Liver (tissue), 9 donors: ENCODE results near the gene ZNF341. TPM values are rescaled to one million over a fixed set of nuclear protein-coding genes. Genes with fewer than 3 reads are reported as not detected.

Experiments
- DNase-seq: peaks from one replicate; pipeline ENCODE4 v3.0.0-alpha.2; 2017; ENCODE audit warnings: low spot score
- H3K27ac ChIP-seq, 2 donors: one replicate each; pipeline ENCODE4 v1.7.0; 2013; ENCODE audit warnings: inconsistent platforms in 2 of 2, low read length in 2 of 2, control low read depth in 1 of 2, low read depth in 1 of 2, mild to moderate bottlenecking in 1 of 2
- H3K27me3 ChIP-seq, 4 donors: one replicate each; pipeline versions ENCODE4 v1.6.1 to v1.7.0; 2013; ENCODE audit warnings: low read length in 3 of 4, inconsistent platforms in 1 of 4, mild to moderate bottlenecking in 1 of 4, moderate library complexity in 1 of 4; ENCODE audit not compliant: control insufficient read depth in 4 of 4, insufficient read depth in 4 of 4
- H3K36me3 ChIP-seq, 4 donors: one replicate each; pipeline versions ENCODE4 v1.6.1 to v1.7.0; 2013; ENCODE audit warnings: low read length in 3 of 4, mild to moderate bottlenecking in 3 of 4, low read depth in 1 of 4, moderate library complexity in 1 of 4; ENCODE audit not compliant: control insufficient read depth in 4 of 4, insufficient read depth in 3 of 4
- H3K4me1 ChIP-seq, 4 donors: one replicate each; pipeline versions ENCODE4 v1.6.1 to v1.7.0; 2013; ENCODE audit warnings: low read length in 3 of 4, mild to moderate bottlenecking in 3 of 4, moderate library complexity in 1 of 4; ENCODE audit not compliant: control insufficient read depth in 4 of 4, insufficient read depth in 4 of 4
- H3K4me3 ChIP-seq, 3 donors: one replicate each; pipeline versions ENCODE4 v1.6.1 to v1.7.0; 2013; ENCODE audit warnings: low read length in 3 of 3, control low read depth in 1 of 3, low read depth in 1 of 3, mild to moderate bottlenecking in 1 of 3
- H3K9ac ChIP-seq, 2 donors: one replicate each; pipeline ENCODE4 v1.7.0; 2013; ENCODE audit warnings: low read length in 2 of 2, mild to moderate bottlenecking in 2 of 2, moderate library complexity in 2 of 2, control low read depth in 1 of 2, low read depth in 1 of 2
- H3K9me3 ChIP-seq, 4 donors: one replicate each; pipeline versions ENCODE4 v1.6.1 to v1.7.0; 2013; ENCODE audit warnings: low read length in 3 of 4; ENCODE audit not compliant: control insufficient read depth in 4 of 4
- EGR1 ChIP-seq, 2 donors: IDR thresholded peaks; 2 replicates each; pipeline ENCODE4 v1.6.1; 2016 to 2018; ENCODE audit warnings: antibody characterized with exemption in 2 of 2, low read depth in 2 of 2
- FOXA1 ChIP-seq: IDR thresholded peaks from 2 replicates; pipeline ENCODE4 v1.6.1; 2016; ENCODE audit warnings: antibody characterized with exemption
- FOXA2 ChIP-seq: IDR thresholded peaks from 2 replicates; pipeline ENCODE4 v1.6.1; 2016; ENCODE audit warnings: antibody characterized with exemption
- HNF4A ChIP-seq, 2 donors: conservative IDR thresholded peaks; 2 replicates each; pipeline ENCODE4 v1.6.1; 2016; ENCODE audit warnings: antibody characterized with exemption in 2 of 2, mild to moderate bottlenecking in 2 of 2
- HNF4G ChIP-seq: IDR thresholded peaks from 2 replicates; pipeline ENCODE4 v1.6.1; 2016; ENCODE audit warnings: antibody characterized with exemption
- JUND ChIP-seq, 2 donors: IDR thresholded peaks; 2 replicates each; pipeline ENCODE4 v1.6.1; 2016; ENCODE audit warnings: antibody characterized with exemption in 2 of 2
- NR2F2 ChIP-seq: IDR thresholded peaks from 2 replicates; pipeline ENCODE4 v1.6.1; 2016; ENCODE audit warnings: antibody characterized with exemption
- RAD21 ChIP-seq, 2 donors: IDR thresholded peaks; 2 replicates each; pipeline ENCODE4 v1.6.1; 2016; ENCODE audit warnings: antibody characterized with exemption in 2 of 2, mild to moderate bottlenecking in 2 of 2
- SP1 ChIP-seq: IDR thresholded peaks from 2 replicates; pipeline ENCODE4 v1.6.1; 2018; ENCODE audit warnings: antibody characterized with exemption, mild to moderate bottlenecking
- TAF1 ChIP-seq: conservative IDR thresholded peaks from 2 replicates; pipeline ENCODE4 v1.6.1; 2016; ENCODE audit warnings: antibody characterized with exemption, mild to moderate bottlenecking
- WGBS: extraction: QIAGEN DNeasy Blood & Tissue Kit; methylation state at CpG from one replicate; pipeline ENCODE4 v1.1.7; 2013; 5-methylcytosine and 5-hydroxymethylcytosine counted together
- polyA plus RNA-seq, 2 donors: library from polyadenylated mRNA; stranded (reverse) in 1 of 2; unstranded in 1 of 2; fragments of 200-250 nt in 1 of 2; fragments of >200 nt in 1 of 2; fragmentation: Nextera tagmentation in 1 of 2; extraction: Ambion mirVana in 1 of 2; gene quantifications; one replicate each; pipeline versions ENCODE4 v1.2.1 to v1.2.3, GENCODE V29; 2013 to 2015
- total RNA-seq, 2 donors: library from RNA; depleted of rRNA; stranded (reverse); fragments of >200 nt; gene quantifications; one replicate each; pipeline ENCODE4 v1.2.3, GENCODE V29; 2014
- TF ChIP-seq, protein P1 (sequence below): IDR thresholded peaks from 2 replicates; pipeline ENCODE4 v1.6.1; 2016; ENCODE audit warnings: antibody characterized with exemption
- TF ChIP-seq, protein P2 (sequence below): IDR thresholded peaks from 2 replicates; pipeline ENCODE4 v1.6.1; 2016; ENCODE audit warnings: antibody characterized with exemption
- TF ChIP-seq, protein P3 (sequence below): IDR thresholded peaks from 2 replicates; pipeline ENCODE4 v1.6.1; 2016; ENCODE audit warnings: antibody characterized with exemption
- TF ChIP-seq, protein P4 (sequence below): fragments of 150-350 bp; IDR thresholded peaks from 2 replicates; pipeline ENCODE4 v1.5.1; 2017; ENCODE audit warnings: improper control_type of control experiment, low read depth, low read length; ENCODE audit not compliant: missing input control
- donor health status: healthy.
- donor health status: healthy.
- donor health status: healthy.
- donor health status: healthy.
- donor health status: healthy.

Gene ZNF341
- total and polyA plus RNA-seq, 4 donors = 0.69 to 1.1 (median 0.82) TPM

DNA sequence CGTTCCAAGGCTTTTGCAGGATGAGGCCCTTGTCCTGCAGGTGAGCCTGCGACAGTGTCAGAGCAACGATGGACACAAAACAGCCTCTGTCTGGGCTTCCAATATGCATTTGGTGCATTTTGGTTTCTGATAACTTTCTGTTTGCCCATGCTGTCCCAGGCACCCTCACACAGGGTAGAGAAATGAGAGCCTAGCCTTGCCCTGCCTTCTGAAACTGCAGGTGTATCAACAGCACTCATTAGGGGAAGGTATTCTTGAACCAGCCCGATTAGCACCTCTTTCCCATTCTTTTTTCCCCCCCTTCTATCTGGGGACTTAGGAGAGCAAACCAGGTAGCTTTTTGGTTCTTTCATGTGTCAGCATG is 109.6 kb downstream of the ZNF341 start:
- WGBS = 78% methylated on average over 4 of the region's 4 CpGs
- Histone ChIP-seq H3K9ac (no peak overlapping the region), H3K27ac (no peak overlapping the region), H3K27me3 (no peaks in the 10 kb centered on the region), H3K4me3 (no peak overlapping the region), H3K36me3 (no peaks in the 10 kb centered on the region), H3K4me1 (peaks cover 23 to 77% (median 58%) of the 10 kb centered on the region in 4 donors), H3K9me3 (no peaks in the 10 kb centered on the region)
- no peak for DNase-seq
- TF ChIP-seq HNF4G (no peak), FOXA1 (no peak), RAD21 (IDR thresholded peaks at IDR 0.05) (no peak), EGR1 (IDR thresholded peaks at IDR 0.05; ENCODE audit: low read depth in 2 of 2) (no peak), SP1 (no peak), NR2F2 (no peak), FOXA2 (no peak), HNF4A (conservative IDR thresholded peaks at IDR 0.05) (no peak), TAF1 (no peak), JUND (IDR thresholded peaks at IDR 0.05) (no peak)
- TF ChIP-seq, protein P1, sequence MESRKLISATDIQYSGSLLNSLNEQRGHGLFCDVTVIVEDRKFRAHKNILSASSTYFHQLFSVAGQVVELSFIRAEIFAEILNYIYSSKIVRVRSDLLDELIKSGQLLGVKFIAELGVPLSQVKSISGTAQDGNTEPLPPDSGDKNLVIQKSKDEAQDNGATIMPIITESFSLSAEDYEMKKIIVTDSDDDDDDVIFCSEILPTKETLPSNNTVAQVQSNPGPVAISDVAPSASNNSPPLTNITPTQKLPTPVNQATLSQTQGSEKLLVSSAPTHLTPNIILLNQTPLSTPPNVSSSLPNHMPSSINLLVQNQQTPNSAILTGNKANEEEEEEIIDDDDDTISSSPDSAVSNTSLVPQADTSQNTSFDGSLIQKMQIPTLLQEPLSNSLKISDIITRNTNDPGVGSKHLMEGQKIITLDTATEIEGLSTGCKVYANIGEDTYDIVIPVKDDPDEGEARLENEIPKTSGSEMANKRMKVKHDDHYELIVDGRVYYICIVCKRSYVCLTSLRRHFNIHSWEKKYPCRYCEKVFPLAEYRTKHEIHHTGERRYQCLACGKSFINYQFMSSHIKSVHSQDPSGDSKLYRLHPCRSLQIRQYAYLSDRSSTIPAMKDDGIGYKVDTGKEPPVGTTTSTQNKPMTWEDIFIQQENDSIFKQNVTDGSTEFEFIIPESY = no peak
- TF ChIP-seq, protein P2, sequence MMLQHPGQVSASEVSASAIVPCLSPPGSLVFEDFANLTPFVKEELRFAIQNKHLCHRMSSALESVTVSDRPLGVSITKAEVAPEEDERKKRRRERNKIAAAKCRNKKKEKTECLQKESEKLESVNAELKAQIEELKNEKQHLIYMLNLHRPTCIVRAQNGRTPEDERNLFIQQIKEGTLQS = no peak
- TF ChIP-seq, protein P3, sequence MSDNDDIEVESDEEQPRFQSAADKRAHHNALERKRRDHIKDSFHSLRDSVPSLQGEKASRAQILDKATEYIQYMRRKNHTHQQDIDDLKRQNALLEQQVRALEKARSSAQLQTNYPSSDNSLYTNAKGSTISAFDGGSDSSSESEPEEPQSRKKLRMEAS = no peak
- TF ChIP-seq, protein P4, sequence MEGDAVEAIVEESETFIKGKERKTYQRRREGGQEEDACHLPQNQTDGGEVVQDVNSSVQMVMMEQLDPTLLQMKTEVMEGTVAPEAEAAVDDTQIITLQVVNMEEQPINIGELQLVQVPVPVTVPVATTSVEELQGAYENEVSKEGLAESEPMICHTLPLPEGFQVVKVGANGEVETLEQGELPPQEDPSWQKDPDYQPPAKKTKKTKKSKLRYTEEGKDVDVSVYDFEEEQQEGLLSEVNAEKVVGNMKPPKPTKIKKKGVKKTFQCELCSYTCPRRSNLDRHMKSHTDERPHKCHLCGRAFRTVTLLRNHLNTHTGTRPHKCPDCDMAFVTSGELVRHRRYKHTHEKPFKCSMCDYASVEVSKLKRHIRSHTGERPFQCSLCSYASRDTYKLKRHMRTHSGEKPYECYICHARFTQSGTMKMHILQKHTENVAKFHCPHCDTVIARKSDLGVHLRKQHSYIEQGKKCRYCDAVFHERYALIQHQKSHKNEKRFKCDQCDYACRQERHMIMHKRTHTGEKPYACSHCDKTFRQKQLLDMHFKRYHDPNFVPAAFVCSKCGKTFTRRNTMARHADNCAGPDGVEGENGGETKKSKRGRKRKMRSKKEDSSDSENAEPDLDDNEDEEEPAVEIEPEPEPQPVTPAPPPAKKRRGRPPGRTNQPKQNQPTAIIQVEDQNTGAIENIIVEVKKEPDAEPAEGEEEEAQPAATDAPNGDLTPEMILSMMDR = no peak

Other genes starting within 250 kb of the ZNF341 start
- gene CBFA2T2, start 241.9 kb upstream of the ZNF341 start, total RNA-seq = 1 to 10 TPM; 5.4 to 5.5 TPM
- gene CBFA2T2, start 241.9 kb upstream of the ZNF341 start, polyA plus RNA-seq = 1 to 10 TPM; 2.0 to 5.2 TPM
- not detected for gene C20orf144, start 69.7 kb upstream of the ZNF341 start, total RNA-seq
- gene C20orf144, start 69.7 kb upstream of the ZNF341 start, polyA plus RNA-seq = not detected
- gene ACTL10, start 65.1 kb upstream of the ZNF341 start, total RNA-seq = under 1 TPM; 0.33 to 0.50 TPM
- under 1 TPM; 0.10 to 0.37 TPM for gene ACTL10, start 65.1 kb upstream of the ZNF341 start, polyA plus RNA-seq
- 10 to 100 TPM; 11.0 to 14.8 TPM for gene NECAB3, start 57.6 kb upstream of the ZNF341 start, total RNA-seq
- gene NECAB3, start 57.6 kb upstream of the ZNF341 start, polyA plus RNA-seq = 10 to 100 TPM; 10.5 to 11.2 TPM
- 10 to 100 TPM in 1 of 2 donors, under 1 TPM in 1; 0.17 to 11.0 TPM for gene E2F1, start 45.6 kb upstream of the ZNF341 start, total RNA-seq
- gene E2F1, start 45.6 kb upstream of the ZNF341 start, polyA plus RNA-seq = 1 to 10 TPM in 1 of 2 donors, under 1 TPM in 1; 0.10 to 1.6 TPM
- 10 to 100 TPM in 1 of 2 donors, 1 to 10 TPM in 1; 7.5 to 11.1 TPM for gene PXMP4, start 11.7 kb upstream of the ZNF341 start, total RNA-seq
- 10 to 100 TPM in 1 of 2 donors, 1 to 10 TPM in 1; 5.5 to 16.0 TPM for gene PXMP4, start 11.7 kb upstream of the ZNF341 start, polyA plus RNA-seq
- 10 to 100 TPM; 16.4 to 18.0 TPM for gene CHMP4B, start 79.4 kb downstream of the ZNF341 start, total RNA-seq
- 10 to 100 TPM in 1 of 2 donors, 1 to 10 TPM in 1; 2.7 to 37.2 TPM for gene CHMP4B, start 79.4 kb downstream of the ZNF341 start, polyA plus RNA-seq